GM23338 (cell line): Measurements from ENCODE around the gene TRPC4. TPM values are rescaled to one million over a fixed set of nuclear protein-coding genes. Genes with fewer than 3 reads are reported as not detected.

Experiments used
- ATAC-seq: fragments of 200-7000 bp; cut with Tn5 transposase; 3 replicates; pipeline ENCODE4 v1.9.1; 2020
- DNase-seq: peaks from one replicate; pipeline ENCODE4 v3.0.0-alpha.2; 2015; ENCODE audit warnings: low spot score
- H2AFZ ChIP-seq: fragments of 200-600 bp; sonication (generic); 2 replicates; pipeline ENCODE4 v1.8.0; 2016; ENCODE audit warnings: antibody characterized with exemption, mild to moderate bottlenecking, moderate library complexity
- H3F3A ChIP-seq: fragments of 200-600 bp; sonication (generic); replicated peaks from 2 replicates; pipeline ENCODE4 v1.8.0; 2017; ENCODE audit warnings: antibody characterized with exemption, mixed run types, low read depth
- H3K27ac ChIP-seq: fragments of 200-600 bp; sonication (generic); 2 replicates; pipeline ENCODE4 v1.6.1; 2016; ENCODE audit warnings: low read depth
- H3K27me3 ChIP-seq: fragments of 200-600 bp; sonication (generic); 2 replicates; pipeline ENCODE4 v1.8.0; 2016; ENCODE audit warnings: mild to moderate bottlenecking, mixed run types, moderate library complexity; ENCODE audit not compliant: insufficient read depth
- H3K36me3 ChIP-seq: fragments of 200-600 bp; sonication (generic); 2 replicates; pipeline ENCODE4 v1.8.0; 2016; ENCODE audit warnings: mild to moderate bottlenecking; ENCODE audit not compliant: insufficient read depth
- H3K4me1 ChIP-seq: fragments of 200-600 bp; sonication (generic); 2 replicates; pipeline ENCODE4 v1.8.0; 2016; ENCODE audit warnings: mild to moderate bottlenecking, moderate library complexity; ENCODE audit not compliant: insufficient read depth
- H3K4me2 ChIP-seq: fragments of 200-600 bp; sonication (generic); 2 replicates; pipeline ENCODE4 v1.7.1; 2017; ENCODE audit warnings: mixed run types
- H3K4me3 ChIP-seq: fragments of 200-600 bp; sonication (generic); 2 replicates; pipeline ENCODE4 v1.6.1; 2016; ENCODE audit warnings: mixed run types
- H3K79me2 ChIP-seq: fragments of 200-600 bp; sonication (generic); replicated peaks from 2 replicates; pipeline ENCODE4 v1.8.0; 2017; ENCODE audit warnings: mild to moderate bottlenecking; ENCODE audit not compliant: insufficient read depth
- H3K9me2 ChIP-seq: fragments of 200-600 bp; sonication (generic); 2 replicates; pipeline ENCODE4 v1.8.0; 2017; ENCODE audit not compliant: insufficient read depth
- H4K20me1 ChIP-seq: fragments of 200-600 bp; sonication (generic); replicated peaks from 2 replicates; pipeline ENCODE4 v1.8.0; 2017; ENCODE audit warnings: mild to moderate bottlenecking; ENCODE audit not compliant: insufficient read depth
- H3K27ac Mint-ChIP-seq: 2 replicates; pipeline ENCODE4 v1.8.0; 2020; ENCODE audit warnings: inconsistent platforms, mild to moderate bottlenecking, moderate library complexity, mixed read lengths
- H3K27me3 Mint-ChIP-seq: 3 replicates; pipeline ENCODE4 v1.8.0; 2022; ENCODE audit warnings: low read depth, mild to moderate bottlenecking, moderate library complexity, mixed read lengths, inconsistent platforms; ENCODE audit not compliant: insufficient read depth, poor library complexity
- H3K36me3 Mint-ChIP-seq: 3 replicates; pipeline ENCODE4 v1.8.0; 2021; ENCODE audit warnings: low read depth, mild to moderate bottlenecking, inconsistent platforms, moderate library complexity, mixed read lengths
- H3K4me1 Mint-ChIP-seq: 3 replicates; pipeline ENCODE4 v1.8.0; 2020; ENCODE audit warnings: mild to moderate bottlenecking, inconsistent platforms, mixed read lengths
- H3K4me3 Mint-ChIP-seq: 3 replicates; pipeline ENCODE4 v1.8.0; 2021; ENCODE audit warnings: moderate library complexity, mild to moderate bottlenecking, inconsistent platforms, mixed read lengths
- H3K9me3 Mint-ChIP-seq: 3 replicates; pipeline ENCODE4 v1.8.0; 2020; ENCODE audit warnings: moderate library complexity, mild to moderate bottlenecking, inconsistent platforms, mixed read lengths
- CREB1 ChIP-seq: fragments of 250-450 bp; sonication (Bioruptor Pico); IDR thresholded peaks from 2 replicates; pipeline ENCODE4 v1.5.0; 2020; ENCODE audit warnings: low read depth, mild to moderate bottlenecking, moderate library complexity
- EZH2 ChIP-seq: fragments of 200-600 bp; sonication (generic); IDR thresholded peaks from one replicate; pipeline ENCODE4 v1.8.0; 2017; ENCODE audit warnings: antibody characterized with exemption, mild to moderate bottlenecking, low read depth; ENCODE audit not compliant: unreplicated experiment
- JUNB ChIP-seq: IDR thresholded peaks from one replicate; pipeline ENCODE4 v1.6.1; 2016; ENCODE audit warnings: antibody characterized with exemption; ENCODE audit not compliant: unreplicated experiment
- NANOG ChIP-seq: IDR thresholded peaks from 2 replicates; pipeline ENCODE4 v1.6.1; 2016; ENCODE audit warnings: antibody characterized with exemption, borderline replicate concordance
- POLR2AphosphoS5 ChIP-seq: IDR thresholded peaks from 2 replicates; pipeline ENCODE4 v1.6.1; 2016; ENCODE audit warnings: antibody characterized with exemption, low read depth
- STAT1 ChIP-seq: IDR thresholded peaks from one replicate; pipeline ENCODE4 v1.6.1; 2016; ENCODE audit warnings: antibody characterized with exemption; ENCODE audit not compliant: unreplicated experiment
- polyA plus RNA-seq: library from polyadenylated mRNA; unstranded; fragments of >200 nt; fragmentation: Nextera tagmentation; extraction: Ambion mirVana; gene quantifications from 2 replicates; pipeline ENCODE4 v1.2.1, GENCODE V29; 2016
- total RNA-seq: library from RNA; depleted of rRNA; stranded (reverse); fragments of >200 nt; shearing (Covaris generic); gene quantifications from 2 replicates; pipeline ENCODE4 v1.2.3, GENCODE V29; 2014
- TF ChIP-seq, protein P1 (sequence below): fragments of 250-450 bp; sonication (Bioruptor Pico); IDR thresholded peaks from 2 replicates; pipeline ENCODE4 v1.5.0; 2020; ENCODE audit warnings: mild to moderate bottlenecking, moderate library complexity
- TF ChIP-seq, protein P2 (sequence below): IDR thresholded peaks from one replicate; pipeline ENCODE4 v1.6.1; 2018; ENCODE audit warnings: antibody characterized with exemption; ENCODE audit not compliant: unreplicated experiment

Gene TRPC4
- total and polyA plus RNA-seq, 2 experiments from 2014 or later = 1.1 to 2.1 TPM

DNA sequence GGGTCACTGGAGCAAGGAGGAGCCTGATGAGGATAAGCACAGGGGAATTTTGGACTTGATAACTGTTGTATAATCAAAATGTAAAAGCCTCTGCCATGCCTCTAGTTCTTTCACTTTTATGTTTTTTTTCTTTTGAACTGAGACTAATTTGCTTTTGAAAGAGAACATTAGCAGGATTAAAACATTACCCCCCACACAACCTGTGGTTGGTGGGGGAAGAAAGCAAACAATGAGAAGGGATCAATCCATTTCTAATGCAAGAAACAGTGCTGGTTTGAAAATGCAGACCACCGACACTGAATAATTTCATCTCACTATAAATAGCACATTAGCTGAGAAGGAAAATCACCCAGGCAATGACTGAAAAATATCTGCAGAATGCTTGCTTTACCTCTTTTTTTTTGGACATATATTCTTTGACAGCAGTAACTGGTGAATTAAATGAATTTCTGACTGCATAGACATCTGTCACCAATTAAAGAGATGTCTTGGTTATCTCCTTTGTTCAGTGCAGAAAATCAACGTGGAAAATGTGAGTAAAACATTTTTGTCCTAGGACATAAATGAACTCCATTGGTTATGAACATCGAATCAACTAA lies 48.6 kb upstream of the TRPC4 start (continued):
- TF ChIP-seq, protein P1, sequence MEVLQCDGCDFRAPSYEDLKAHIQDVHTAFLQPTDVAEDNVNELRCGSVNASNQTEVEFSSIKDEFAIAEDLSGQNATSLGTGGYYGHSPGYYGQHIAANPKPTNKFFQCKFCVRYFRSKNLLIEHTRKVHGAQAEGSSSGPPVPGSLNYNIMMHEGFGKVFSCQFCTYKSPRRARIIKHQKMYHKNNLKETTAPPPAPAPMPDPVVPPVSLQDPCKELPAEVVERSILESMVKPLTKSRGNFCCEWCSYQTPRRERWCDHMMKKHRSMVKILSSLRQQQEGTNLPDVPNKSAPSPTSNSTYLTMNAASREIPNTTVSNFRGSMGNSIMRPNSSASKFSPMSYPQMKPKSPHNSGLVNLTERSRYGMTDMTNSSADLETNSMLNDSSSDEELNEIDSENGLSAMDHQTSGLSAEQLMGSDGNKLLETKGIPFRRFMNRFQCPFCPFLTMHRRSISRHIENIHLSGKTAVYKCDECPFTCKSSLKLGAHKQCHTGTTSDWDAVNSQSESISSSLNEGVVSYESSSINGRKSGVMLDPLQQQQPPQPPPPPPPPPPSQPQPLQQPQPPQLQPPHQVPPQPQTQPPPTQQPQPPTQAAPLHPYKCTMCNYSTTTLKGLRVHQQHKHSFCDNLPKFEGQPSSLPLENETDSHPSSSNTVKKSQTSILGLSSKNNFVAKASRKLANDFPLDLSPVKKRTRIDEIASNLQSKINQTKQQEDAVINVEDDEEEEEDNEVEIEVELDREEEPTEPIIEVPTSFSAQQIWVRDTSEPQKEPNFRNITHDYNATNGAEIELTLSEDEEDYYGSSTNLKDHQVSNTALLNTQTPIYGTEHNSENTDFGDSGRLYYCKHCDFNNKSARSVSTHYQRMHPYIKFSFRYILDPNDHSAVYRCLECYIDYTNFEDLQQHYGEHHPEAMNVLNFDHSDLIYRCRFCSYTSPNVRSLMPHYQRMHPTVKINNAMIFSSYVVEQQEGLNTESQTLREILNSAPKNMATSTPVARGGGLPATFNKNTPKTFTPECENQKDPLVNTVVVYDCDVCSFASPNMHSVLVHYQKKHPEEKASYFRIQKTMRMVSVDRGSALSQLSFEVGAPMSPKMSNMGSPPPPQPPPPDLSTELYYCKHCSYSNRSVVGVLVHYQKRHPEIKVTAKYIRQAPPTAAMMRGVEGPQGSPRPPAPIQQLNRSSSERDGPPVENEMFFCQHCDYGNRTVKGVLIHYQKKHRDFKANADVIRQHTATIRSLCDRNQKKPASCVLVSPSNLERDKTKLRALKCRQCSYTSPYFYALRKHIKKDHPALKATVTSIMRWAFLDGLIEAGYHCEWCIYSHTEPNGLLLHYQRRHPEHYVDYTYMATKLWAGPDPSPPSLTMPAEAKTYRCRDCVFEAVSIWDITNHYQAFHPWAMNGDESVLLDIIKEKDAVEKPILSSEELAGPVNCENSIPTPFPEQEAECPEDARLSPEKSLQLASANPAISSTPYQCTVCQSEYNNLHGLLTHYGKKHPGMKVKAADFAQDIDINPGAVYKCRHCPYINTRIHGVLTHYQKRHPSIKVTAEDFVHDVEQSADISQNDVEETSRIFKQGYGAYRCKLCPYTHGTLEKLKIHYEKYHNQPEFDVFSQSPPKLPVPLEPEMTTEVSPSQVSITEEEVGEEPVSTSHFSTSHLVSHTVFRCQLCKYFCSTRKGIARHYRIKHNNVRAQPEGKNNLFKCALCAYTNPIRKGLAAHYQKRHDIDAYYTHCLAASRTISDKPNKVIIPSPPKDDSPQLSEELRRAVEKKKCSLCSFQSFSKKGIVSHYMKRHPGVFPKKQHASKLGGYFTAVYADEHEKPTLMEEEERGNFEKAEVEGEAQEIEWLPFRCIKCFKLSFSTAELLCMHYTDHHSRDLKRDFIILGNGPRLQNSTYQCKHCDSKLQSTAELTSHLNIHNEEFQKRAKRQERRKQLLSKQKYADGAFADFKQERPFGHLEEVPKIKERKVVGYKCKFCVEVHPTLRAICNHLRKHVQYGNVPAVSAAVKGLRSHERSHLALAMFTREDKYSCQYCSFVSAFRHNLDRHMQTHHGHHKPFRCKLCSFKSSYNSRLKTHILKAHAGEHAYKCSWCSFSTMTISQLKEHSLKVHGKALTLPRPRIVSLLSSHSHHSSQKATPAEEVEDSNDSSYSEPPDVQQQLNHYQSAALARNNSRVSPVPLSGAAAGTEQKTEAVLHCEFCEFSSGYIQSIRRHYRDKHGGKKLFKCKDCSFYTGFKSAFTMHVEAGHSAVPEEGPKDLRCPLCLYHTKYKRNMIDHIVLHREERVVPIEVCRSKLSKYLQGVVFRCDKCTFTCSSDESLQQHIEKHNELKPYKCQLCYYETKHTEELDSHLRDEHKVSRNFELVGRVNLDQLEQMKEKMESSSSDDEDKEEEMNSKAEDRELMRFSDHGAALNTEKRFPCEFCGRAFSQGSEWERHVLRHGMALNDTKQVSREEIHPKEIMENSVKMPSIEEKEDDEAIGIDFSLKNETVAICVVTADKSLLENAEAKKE = no peak
- TF ChIP-seq POLR2AphosphoS5 = no peak

DNA sequence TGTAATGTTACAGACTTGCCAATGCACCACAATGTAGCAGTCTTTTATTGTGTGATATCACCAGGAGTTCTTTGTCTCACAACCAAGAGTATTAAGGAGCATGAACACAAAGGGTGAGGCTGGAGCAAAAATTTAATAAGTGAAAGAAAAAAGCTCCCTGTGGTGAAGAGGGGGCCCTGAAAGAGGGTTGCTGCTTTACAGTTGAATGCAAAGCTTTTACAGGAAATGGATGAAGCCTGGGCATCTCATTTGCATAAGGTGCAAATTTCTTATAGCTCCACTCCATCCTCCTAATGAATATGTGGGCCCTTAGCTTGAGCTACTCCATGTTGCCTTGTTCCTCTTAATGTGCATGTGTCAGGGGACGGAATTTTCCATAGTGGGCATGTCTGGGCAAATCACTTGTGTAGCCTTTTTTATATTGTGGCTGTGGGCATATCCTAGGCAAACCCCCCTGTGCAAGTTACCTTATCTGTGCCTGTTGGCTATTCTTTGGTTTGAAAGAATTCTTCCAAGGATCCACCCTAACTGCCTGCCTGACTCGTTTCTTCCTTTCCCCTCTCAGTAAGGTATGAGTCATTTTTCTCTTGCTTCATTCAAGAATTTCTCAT lies 45.3 kb upstream of the TRPC4 start:
- no peak overlapping the region for H3K27ac Mint-ChIP-seq
- H3K4me2 ChIP-seq = no peak overlapping the region
- peak; percentile 31 for DNase-seq
- H3K36me3 Mint-ChIP-seq = peaks cover 28% of the 10 kb centered on the region
- no peak overlapping the region; the same call in 2 of the 3 replicates for H3K4me3 Mint-ChIP-seq
- H3K27ac ChIP-seq = peak overlapping the region; percentile 82
- H3K9me2 ChIP-seq = peaks cover 7% of the 10 kb centered on the region; the same call in 1 of the 2 replicates
- no peaks in the 10 kb centered on the region for H3K79me2 ChIP-seq
- H3K4me1 Mint-ChIP-seq = peaks cover 22% of the 10 kb centered on the region
- H3K4me3 ChIP-seq = no peak overlapping the region
- peak; percentile 54 for ATAC-seq
- no peaks in the 10 kb centered on the region for H3F3A ChIP-seq
- H3K27me3 ChIP-seq = no peaks in the 10 kb centered on the region
- H3K27me3 Mint-ChIP-seq = no peaks in the 10 kb centered on the region
- H4K20me1 ChIP-seq = no peaks in the 10 kb centered on the region
- H3K36me3 ChIP-seq = peaks cover 9% of the 10 kb centered on the region; the same call in 1 of the 2 replicates
- peaks cover 21% of the 10 kb centered on the region; the same call in 2 of the 3 replicates for H3K9me3 Mint-ChIP-seq
- no peak overlapping the region for H2AFZ ChIP-seq
- H3K4me1 ChIP-seq = peaks cover 30% of the 10 kb centered on the region
- TF ChIP-seq, protein P2, sequence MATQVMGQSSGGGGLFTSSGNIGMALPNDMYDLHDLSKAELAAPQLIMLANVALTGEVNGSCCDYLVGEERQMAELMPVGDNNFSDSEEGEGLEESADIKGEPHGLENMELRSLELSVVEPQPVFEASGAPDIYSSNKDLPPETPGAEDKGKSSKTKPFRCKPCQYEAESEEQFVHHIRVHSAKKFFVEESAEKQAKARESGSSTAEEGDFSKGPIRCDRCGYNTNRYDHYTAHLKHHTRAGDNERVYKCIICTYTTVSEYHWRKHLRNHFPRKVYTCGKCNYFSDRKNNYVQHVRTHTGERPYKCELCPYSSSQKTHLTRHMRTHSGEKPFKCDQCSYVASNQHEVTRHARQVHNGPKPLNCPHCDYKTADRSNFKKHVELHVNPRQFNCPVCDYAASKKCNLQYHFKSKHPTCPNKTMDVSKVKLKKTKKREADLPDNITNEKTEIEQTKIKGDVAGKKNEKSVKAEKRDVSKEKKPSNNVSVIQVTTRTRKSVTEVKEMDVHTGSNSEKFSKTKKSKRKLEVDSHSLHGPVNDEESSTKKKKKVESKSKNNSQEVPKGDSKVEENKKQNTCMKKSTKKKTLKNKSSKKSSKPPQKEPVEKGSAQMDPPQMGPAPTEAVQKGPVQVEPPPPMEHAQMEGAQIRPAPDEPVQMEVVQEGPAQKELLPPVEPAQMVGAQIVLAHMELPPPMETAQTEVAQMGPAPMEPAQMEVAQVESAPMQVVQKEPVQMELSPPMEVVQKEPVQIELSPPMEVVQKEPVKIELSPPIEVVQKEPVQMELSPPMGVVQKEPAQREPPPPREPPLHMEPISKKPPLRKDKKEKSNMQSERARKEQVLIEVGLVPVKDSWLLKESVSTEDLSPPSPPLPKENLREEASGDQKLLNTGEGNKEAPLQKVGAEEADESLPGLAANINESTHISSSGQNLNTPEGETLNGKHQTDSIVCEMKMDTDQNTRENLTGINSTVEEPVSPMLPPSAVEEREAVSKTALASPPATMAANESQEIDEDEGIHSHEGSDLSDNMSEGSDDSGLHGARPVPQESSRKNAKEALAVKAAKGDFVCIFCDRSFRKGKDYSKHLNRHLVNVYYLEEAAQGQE = no peak
- TF ChIP-seq EZH2 = no peak
- TF ChIP-seq CREB1 (CRISPR knock-in tag) = no peak
- TF ChIP-seq JUNB = no peak
- no peak for TF ChIP-seq NANOG
- TF ChIP-seq STAT1 = no peak
